ENCODE data around the gene ERG. TPM values are rescaled to one million over a fixed set of nuclear protein-coding genes. Genes with fewer than 3 reads are reported as not detected.

The ERG gene
- total and polyA plus RNA-seq, 2 of the 8 experiments (the other 6 are each of a cell fraction or from before 2014, with no cell fraction given) = 1.0 to 3.0 TPM

- no peak overlapping the region for H3K4me2 ChIP-seq (ENCODE audit: insufficient read depth in 1 of 2, low read depth in 2 of 2, low read length in 2 of 2)
- no peak overlapping the region for H2BK12ac ChIP-seq (ENCODE audit: low read depth, low read length)
- H2AFZ ChIP-seq (ENCODE audit: low read length) = no peak overlapping the region
- no peak overlapping the region for H3K9ac ChIP-seq (replicated peaks in 1 of 4; ENCODE audit: extremely low read depth in 1 of 4, low read depth in 3 of 4, low read length in 3 of 4)
- no peaks in the 10 kb centered on the region for H3K36me3 ChIP-seq (ENCODE audit: control insufficient read depth in 2 of 4, insufficient read depth in 4 of 4, low read length in 3 of 4)
- H4K91ac ChIP-seq (replicated peaks; ENCODE audit: insufficient read length, low read length) = no peak overlapping the region
- H3K23me2 ChIP-seq (ENCODE audit: low read depth, low read length) = no peaks in the 10 kb centered on the region
- no peaks in the 10 kb centered on the region for H3K9me3 ChIP-seq (ENCODE audit: insufficient read depth in 2 of 2, low read depth in 1 of 2, low read length in 1 of 2)
- no peak overlapping the region for H3K14ac ChIP-seq (ENCODE audit: insufficient read length)
- no peak overlapping the region for H2BK20ac ChIP-seq (ENCODE audit: low read length)
- H3K4me1 ChIP-seq (replicated peaks in 1 of 4; ENCODE audit: control insufficient read depth in 3 of 4, insufficient read depth in 4 of 4, low read length in 3 of 4) = peaks cover 0 to 6% (median 0%) of the 10 kb centered on the region in 4 experiments; a peak in 3 of 7 replicates
- H2BK5ac ChIP-seq (ENCODE audit: low read depth, low read length) = no peak overlapping the region
- H3K27ac ChIP-seq (ENCODE audit: low read depth, low read length) = no peak overlapping the region
- no peak for FAIRE-seq
- no peak overlapping the region for H3K4me3 ChIP-seq (ENCODE audit: extremely low read depth in 1 of 4, insufficient read depth in 2 of 4, low read depth in 3 of 4, low read length in 4 of 4)
- no peak for DNase-seq (ENCODE audit: low read depth in 1 of 2, low spot score in 2 of 2)
- H3K79me1 ChIP-seq (ENCODE audit: low read depth, low read length) = no peaks in the 10 kb centered on the region
- no peaks in the 10 kb centered on the region for H3K79me2 ChIP-seq (ENCODE audit: control insufficient read depth in 1 of 2, insufficient read depth in 2 of 2, low read length in 2 of 2)
- 96% methylated on average over 1 of the region's 1 CpG; no CpG with 5 or more reads in 1 of the 2 experiments for WGBS, 2 experiments (ENCODE audit: extremely low coverage in 1 of 2, insufficient coverage in 1 of 2, insufficient read length in 1 of 2, insufficient replicate concordance in 2 of 2, low coverage in 1 of 2, low lambda C conversion rate in 2 of 2, missing lambda C conversion rate in 1 of 2)
- ChIA-PET CTCF (ENCODE audit: partially characterized antibody) (no interaction called here), POLR2A (ENCODE audit: partially characterized antibody) (no interaction called here)
- H4K8ac ChIP-seq (ENCODE audit: extremely low read depth, insufficient read depth, low read length) = no peak overlapping the region
- TF ChIP-seq SRF (IDR thresholded peaks at IDR 0.05; ENCODE audit: low read depth, low read length) (no peak), EGR1 (IDR thresholded peaks at IDR 0.05; ENCODE audit: borderline replicate concordance, low read depth, low read length) (no peak), CTCF (IDR thresholded peaks at IDR 0.05; ENCODE audit: control extremely low read depth in 1 of 3, insufficient read depth in 1 of 3, low read depth in 1 of 3, low read length in 3 of 3) (no peak), SP1 (IDR thresholded peaks at IDR 0.05; ENCODE audit: low read depth, low read length) (no peak), RFX5 (IDR thresholded peaks at IDR 0.05; ENCODE audit: borderline replicate concordance, low read depth, low read length) (no peak), ASH2L (IDR thresholded peaks at IDR 0.05; ENCODE audit: low read length) (no peak), ZNF274 (IDR thresholded peaks at IDR 0.05; ENCODE audit: borderline replicate concordance, extremely low read depth, low read length) (no peak), EP300 (IDR thresholded peaks at IDR 0.05; ENCODE audit: borderline replicate concordance in 1 of 2, low read depth in 2 of 2, low read length in 2 of 2) (no peak), RBBP5 (IDR thresholded peaks at IDR 0.05; ENCODE audit: borderline replicate concordance, low read depth, low read length) (no peak)
- TF ChIP-seq, protein P1, sequence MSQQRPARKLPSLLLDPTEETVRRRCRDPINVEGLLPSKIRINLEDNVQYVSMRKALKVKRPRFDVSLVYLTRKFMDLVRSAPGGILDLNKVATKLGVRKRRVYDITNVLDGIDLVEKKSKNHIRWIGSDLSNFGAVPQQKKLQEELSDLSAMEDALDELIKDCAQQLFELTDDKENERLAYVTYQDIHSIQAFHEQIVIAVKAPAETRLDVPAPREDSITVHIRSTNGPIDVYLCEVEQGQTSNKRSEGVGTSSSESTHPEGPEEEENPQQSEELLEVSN (IDR thresholded peaks at IDR 0.05) = no peak
- H3K56ac ChIP-seq (replicated peaks; ENCODE audit: insufficient read length, low read depth, low read length) = no peak overlapping the region
- no peaks in the 10 kb centered on the region for H4K20me1 ChIP-seq (replicated peaks in 1 of 2; ENCODE audit: control insufficient read depth in 1 of 2, insufficient read depth in 2 of 2, low read length in 2 of 2)
- H2BK120ac ChIP-seq (replicated peaks; ENCODE audit: low read depth, low read length) = no peak overlapping the region
- no peak overlapping the region for H3K4ac ChIP-seq (replicated peaks; ENCODE audit: insufficient read length, low read depth, low read length)
- no peak overlapping the region for H2AK5ac ChIP-seq (ENCODE audit: low read depth, low read length)
- 0 out of 7 replicates have a peak, but pooled peaks cover 0 to 2% (median 0%) of the 10 kb centered on the region in 4 experiments for H3K27me3 ChIP-seq (replicated peaks in 1 of 4; ENCODE audit: control insufficient read depth in 3 of 4, extremely low read depth in 1 of 4, insufficient read depth in 3 of 4, low read length in 3 of 4)
- H3K23ac ChIP-seq (ENCODE audit: insufficient read length) = no peak overlapping the region
- H3K18ac ChIP-seq (ENCODE audit: extremely low read depth, low read length) = no peak overlapping the region
- no peak overlapping the region for H2BK15ac ChIP-seq (ENCODE audit: low read length)
- H4K5ac ChIP-seq (ENCODE audit: insufficient read length, low read depth, low read length) = no peak overlapping the region
Measured at GRCh38 chr21:38388203-38388602, 110.1 kb downstream of the ERG start.

All from H1 (cell line).